HCT116 (cell line): ENCODE measurements around the gene SERINC5.

Source experiments
- CEBPB ChIP-seq: IDR thresholded peaks from 2 replicates; pipeline ENCODE4 v1.6.1; 2012; ENCODE audit warnings: low read depth
- CTCF ChIP-seq, 3 experiments: fragments of 200-600 bp in 1 of 3; sonication (generic) in 1 of 3; IDR thresholded peaks in 2 of 3; conservative IDR thresholded peaks in 1 of 3; 2 replicates each; pipeline ENCODE4 v1.5.1; 2012 to 2017; ENCODE audit warnings: low read depth in 2 of 3, low read length in 2 of 3, antibody characterized with exemption in 1 of 3, borderline replicate concordance in 1 of 3, control low read depth in 1 of 3, mild to moderate bottlenecking in 1 of 3, mixed read lengths in 1 of 3, mixed run types in 1 of 3, moderate library complexity in 1 of 3; ENCODE audit not compliant: insufficient read depth in 1 of 3
- EZH2 ChIP-seq: fragments of 200-600 bp; sonication (generic); IDR thresholded peaks from 2 replicates; pipeline ENCODE4 v1.6.1; 2017; ENCODE audit warnings: antibody characterized with exemption, mixed run types
- MAX ChIP-seq: IDR thresholded peaks from 2 replicates; pipeline ENCODE4 v1.6.1; 2012
- POLR2A ChIP-seq: IDR thresholded peaks from 2 replicates; pipeline ENCODE4 v1.7.0; 2011; ENCODE audit warnings: borderline replicate concordance; ENCODE audit not compliant: insufficient read depth, insufficient read length; ENCODE audit errors: extremely low read depth
- POLR2AphosphoS5 ChIP-seq: IDR thresholded peaks from 2 replicates; pipeline ENCODE4 v1.6.1; 2011; ENCODE audit warnings: mild to moderate bottlenecking, low read depth, low read length, moderate library complexity

- no peak for TF ChIP-seq POLR2A
- TF ChIP-seq CTCF (IDR thresholded peaks at IDR 0.05 in 2 of 3, conservative IDR thresholded peaks at IDR 0.05 in 1 of 3; ENCODE audit: borderline replicate concordance in 1 of 3, insufficient read depth in 1 of 3, low read depth in 2 of 3, low read length in 2 of 3), result no peak
- TF ChIP-seq EZH2, result no peak
- TF ChIP-seq CEBPB, result no peak
- no peak for TF ChIP-seq MAX
- TF ChIP-seq POLR2AphosphoS5, result no peak
Observed at GRCh38 chr5:80128141-80128540, 127.7 kb downstream of the SERINC5 start.
